HEK293T (cell line): Measurements from ENCODE around the gene RPL37.
"Not testable (repeated sequence)": the region's sequence is repeated elsewhere in the genome, so short reads cannot be mapped to it uniquely, and the experiment has no call there.

Experiments used
- CTCF ChIA-PET: fragments of 350-600 bp; formaldehyde crosslinking; extraction: SDS; loops from one replicate; lab custom pipeline; 2021; ENCODE audit warnings: antibody characterized with exemption, inconsistent platforms; lab: Yijun Ruan, JAX
- POLR2A ChIA-PET: fragments of 350-600 bp; formaldehyde crosslinking; extraction: SDS; loops from one replicate; lab custom pipeline; 2020; ENCODE audit warnings: antibody characterized with exemption, inconsistent platforms; lab: Yijun Ruan, JAX
- DNase-seq: peaks from one replicate; pipeline ENCODE4 v3.0.0; 2012; ENCODE audit warnings: mixed read lengths; ENCODE audit errors: extremely low spot score
- ARNT ChIP-seq: fragments of 450-650 bp; IDR thresholded peaks from 2 replicates; pipeline ENCODE4 v1.6.1; 2017; ENCODE audit warnings: mild to moderate bottlenecking
- BHLHE40 ChIP-seq: fragments of 450-650 bp; IDR thresholded peaks from 2 replicates; pipeline ENCODE4 v1.6.1; 2016; ENCODE audit warnings: mild to moderate bottlenecking, moderate library complexity, borderline replicate concordance
- CTBP1 ChIP-seq: fragments of 450-650 bp; IDR thresholded peaks from 2 replicates; pipeline ENCODE4 v1.6.1; 2016; ENCODE audit warnings: borderline replicate concordance
- ELF4 ChIP-seq: fragments of 450-650 bp; IDR thresholded peaks from 2 replicates; pipeline ENCODE4 v1.6.1; 2017; ENCODE audit warnings: antibody characterized with exemption
- FOXA1 ChIP-seq: fragments of 450-650 bp; IDR thresholded peaks from 2 replicates; pipeline ENCODE4 v1.6.1; 2016; ENCODE audit warnings: mild to moderate bottlenecking
- FOXK2 ChIP-seq: fragments of 450-650 bp; IDR thresholded peaks from 2 replicates; pipeline ENCODE4 v1.6.1; 2016; ENCODE audit warnings: mild to moderate bottlenecking
- FOXM1 ChIP-seq: fragments of 450-650 bp; IDR thresholded peaks from 2 replicates; pipeline ENCODE4 v1.6.1; 2017; ENCODE audit warnings: mild to moderate bottlenecking, borderline replicate concordance
- HDGF ChIP-seq: fragments of 450-650 bp; IDR thresholded peaks from 2 replicates; pipeline ENCODE4 v1.6.1; 2017; ENCODE audit warnings: antibody characterized with exemption, borderline replicate concordance
- L3MBTL2 ChIP-seq: fragments of 450-650 bp; conservative IDR thresholded peaks from 2 replicates; pipeline ENCODE4 v1.6.1; 2016; ENCODE audit warnings: mild to moderate bottlenecking
- LEF1 ChIP-seq: fragments of 450-650 bp; IDR thresholded peaks from 2 replicates; pipeline ENCODE4 v1.6.1; 2017; ENCODE audit warnings: mild to moderate bottlenecking, borderline replicate concordance
- NFRKB ChIP-seq: fragments of 450-650 bp; IDR thresholded peaks from 2 replicates; pipeline ENCODE4 v1.6.1; 2016; ENCODE audit warnings: mild to moderate bottlenecking, moderate library complexity
- PKNOX1 ChIP-seq: fragments of 450-650 bp; IDR thresholded peaks from 2 replicates; pipeline ENCODE4 v1.6.1; 2016
- SP1 ChIP-seq: fragments of 450-650 bp; IDR thresholded peaks from 2 replicates; pipeline ENCODE4 v1.6.1; 2017
- SUZ12 ChIP-seq: fragments of 450-650 bp; IDR thresholded peaks from 2 replicates; pipeline ENCODE4 v1.6.1; 2016; ENCODE audit warnings: mild to moderate bottlenecking
- TARDBP ChIP-seq: fragments of 450-650 bp; IDR thresholded peaks from 2 replicates; pipeline ENCODE4 v1.6.1; 2016
- ZNF384 ChIP-seq: fragments of 450-650 bp; IDR thresholded peaks from 2 replicates; pipeline ENCODE4 v1.6.1; 2016

Gene RPL37

GRCh38 chr5:40798012-40798800 is 36.8 kb downstream of the RPL37 start, which contains the start of gene PRKAA1:
PRKAA1 (minus strand) TSS chr5:40798374; CDS start chr5:40798189, 185 bp downstream.
- CTCF ChIA-PET, result interaction anchor here (0.6 kb wide), 1 partner anchor 44 kb away, joined by 3 read pairs; no protein-coding TSS in a partner anchor
- DNase-seq, result peak; percentile 90
- no peak for TF ChIP-seq TARDBP
- TF ChIP-seq L3MBTL2, result peak; percentile 94
- POLR2A ChIA-PET, result interaction anchor here (0.6 to 1.5 kb wide), 7 partner anchors 12 to 44 kb away, joined by 3 to 6 read pairs (median 3); partner anchors contain the start of gene RPL37

GRCh38 chr5:40797273-40798011 is 37.6 kb downstream of the RPL37 start:
- peak; percentile 66 for DNase-seq
- no peak for TF ChIP-seq TARDBP
- no peak for TF ChIP-seq CTBP1
- TF ChIP-seq HDGF, result no peak
- TF ChIP-seq BHLHE40, result no peak
- TF ChIP-seq FOXM1, result no peak
- no peak for TF ChIP-seq FOXK2
- TF ChIP-seq NFRKB, result no peak
- no peak for TF ChIP-seq ARNT
- no peak for TF ChIP-seq FOXA1
- no peak for TF ChIP-seq SUZ12
- TF ChIP-seq PKNOX1, result no peak
- TF ChIP-seq SP1, result no peak
- TF ChIP-seq L3MBTL2, result no peak
- TF ChIP-seq LEF1, result no peak
- POLR2A ChIA-PET, result interaction anchor here (0.6 to 1.5 kb wide), 3 partner anchors 13 to 38 kb away, joined by 3 to 6 read pairs (median 4); partner anchors contain the start of gene RPL37
- CTCF ChIA-PET, result interaction anchor here (0.7 kb wide), 2 partner anchors 118 to 828 kb away, joined by 5 read pairs; no protein-coding TSS in a partner anchor

GRCh38 chr5:40796487-40796889 is 38.5 kb downstream of the RPL37 start:
- POLR2A ChIA-PET, result no interaction called here

GRCh38 chr5:40794877-40795276 is 40.1 kb downstream of the RPL37 start:
- DNase-seq, POLR2A ChIA-PET, CTCF ChIA-PET: not testable (repeated sequence)

More at GRCh38 chr5:40796487-40796889, 38.5 kb downstream of the RPL37 start:
- DNase-seq, result no peak
- TF ChIP-seq FOXA1 (no peak), PKNOX1 (no peak), BHLHE40 (no peak), SP1 (no peak), TARDBP (no peak), ELF4 (no peak)
- CTCF ChIA-PET, result no interaction called here

- CTCF ChIA-PET, DNase-seq, POLR2A ChIA-PET: not testable (repeated sequence)
Measured at GRCh38 chr5:40794340-40794739, 40.7 kb downstream of the RPL37 start.

- CTCF ChIA-PET, result interaction anchor here (0.5 kb wide), 1 partner anchor 1369 kb away, joined by 3 read pairs; no protein-coding TSS in a partner anchor
- DNase-seq, POLR2A ChIA-PET: not testable (repeated sequence)
Measured at GRCh38 chr5:40792691-40793090, 42.3 kb downstream of the RPL37 start.

GRCh38 chr5:40791715-40792139 is 43.3 kb downstream of the RPL37 start:
- TF ChIP-seq NFRKB (no peak), SP1 (no peak), LEF1 (no peak), CTBP1 (no peak), TARDBP (no peak), ZNF384 (no peak), L3MBTL2 (no peak), FOXA1 (no peak), HDGF (no peak), FOXK2 (no peak), BHLHE40 (no peak), SUZ12 (no peak), ARNT (no peak), ELF4 (no peak), PKNOX1 (no peak), FOXM1 (no peak)
- ChIA-PET CTCF (no interaction called here), POLR2A (interaction anchor here (1.3 kb wide), 1 partner anchor 18 kb away, joined by 3 read pairs; no protein-coding TSS in a partner anchor)
- no peak for DNase-seq
